ENCODE data around the gene PEX10. TPM values are rescaled to one million over a fixed set of nuclear protein-coding genes. Genes with fewer than 3 reads are reported as not detected.

The PEX10 gene
- total RNA-seq, 2 donors from 2014 or later, result 18.1 to 26.5 TPM

DNA sequence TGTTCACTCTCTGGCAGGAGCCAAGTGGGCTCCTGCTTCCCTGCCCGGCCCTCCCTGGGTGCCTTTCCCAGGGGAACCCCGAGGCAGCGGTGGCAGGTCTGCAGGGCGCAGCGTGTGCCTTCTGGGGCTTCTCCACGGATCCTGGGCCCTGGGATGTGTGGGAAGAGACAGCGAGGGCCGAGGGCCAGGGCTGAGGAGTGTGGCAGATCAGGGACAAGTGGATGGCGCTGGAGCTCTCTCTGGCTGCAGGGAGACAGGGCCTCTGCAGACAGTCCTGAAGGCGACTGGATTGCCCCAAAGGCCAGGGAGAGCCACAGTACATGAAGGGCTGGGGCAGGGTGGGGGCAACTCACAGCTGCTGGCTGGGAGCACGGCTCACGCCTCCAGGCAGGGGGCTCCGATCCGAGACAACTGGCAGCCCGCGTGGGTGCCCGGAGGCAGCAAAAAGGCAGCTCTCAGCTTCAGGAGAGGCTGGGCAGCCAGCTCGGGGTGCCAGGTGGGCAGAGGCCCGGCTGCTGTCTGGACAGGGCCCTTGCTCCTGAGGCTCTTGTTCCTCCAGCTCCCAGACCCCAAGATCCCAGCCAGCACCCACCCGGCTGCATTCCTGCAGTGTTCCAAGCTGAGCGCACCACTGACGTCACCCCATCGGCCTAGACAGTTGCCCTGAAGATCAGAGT is 37.0 kb downstream of the PEX10 start:
- H3K36me3 ChIP-seq (replicated peaks in 1 of 2; ENCODE audit: insufficient read depth in 1 of 2, low read depth in 2 of 2), result no peaks in the 10 kb centered on the region
- H3K27me3 ChIP-seq, result no peaks in the 10 kb centered on the region
- H3K27ac ChIP-seq, result no peak overlapping the region
- no peaks in the 10 kb centered on the region for H3K4me1 ChIP-seq
- H3K4me3 ChIP-seq, result no peak overlapping the region
- DNase-seq, result peak in 1 of 4 donors; percentile 13
- no peak for TF ChIP-seq POLR2A (IDR thresholded peaks at IDR 0.05)
- no peak for TF ChIP-seq CTCF (IDR thresholded peaks at IDR 0.05)
- no peak for ATAC-seq
- H3K9me3 ChIP-seq, result no peaks in the 10 kb centered on the region
- WGBS, 2 donors, result 79 to 84% methylated on average over 18 to 23 of the region's 23 CpGs
- intact Hi-C loops (cut with DNase I), result no loop called here

DNA sequence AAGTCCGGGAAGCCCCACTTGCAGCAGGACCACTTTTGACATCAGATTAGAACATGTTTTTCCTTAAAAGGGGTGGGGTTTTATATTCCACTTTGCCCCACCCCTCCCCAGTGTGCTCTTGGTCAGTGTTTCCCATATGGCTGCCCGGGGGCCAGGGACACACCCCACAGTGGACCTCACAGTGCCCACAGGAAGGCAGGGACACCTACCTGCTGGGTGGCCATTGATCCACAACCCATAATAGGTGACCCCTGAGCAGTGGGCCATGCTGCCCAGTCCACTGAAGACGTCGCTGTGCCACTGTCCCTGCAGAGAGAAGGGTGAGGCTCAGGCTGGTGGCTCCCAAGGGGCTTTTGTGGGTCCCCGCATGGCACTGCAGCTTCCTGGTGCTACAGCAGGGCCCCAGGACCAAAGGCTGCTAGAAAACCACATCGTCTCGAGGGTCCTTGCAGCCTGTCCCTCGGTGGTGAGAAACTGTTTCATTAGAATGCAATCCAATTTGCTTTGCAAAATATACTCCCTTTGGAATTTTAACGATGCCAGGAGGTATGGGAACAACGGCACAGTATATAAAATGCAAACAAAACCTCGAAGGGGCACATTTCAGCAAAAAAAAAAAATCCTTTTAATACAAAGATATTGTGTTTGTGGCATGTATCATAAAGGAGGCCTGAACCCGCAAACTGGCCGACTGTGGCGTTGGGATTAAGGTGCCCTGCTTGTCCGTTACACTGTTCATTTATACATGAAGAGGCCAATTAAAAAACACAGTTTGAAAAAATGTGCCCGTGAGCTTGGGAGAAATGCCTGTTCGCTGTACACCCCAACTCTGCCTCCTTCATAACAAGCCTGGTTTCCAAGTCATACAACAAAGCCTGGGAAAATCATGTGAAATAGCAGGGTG is 37.9 kb downstream of the PEX10 start:
- no peak overlapping the region for H3K27ac ChIP-seq
- WGBS, 2 donors, result 72 to 81% methylated on average over 16 to 17 of the region's 17 CpGs
- DNase-seq (no peak), ATAC-seq (no peak)
- TF ChIP-seq CTCF (IDR thresholded peaks at IDR 0.05) (no peak), POLR2A (IDR thresholded peaks at IDR 0.05) (no peak)
- no peak overlapping the region for H3K4me3 ChIP-seq
- intact Hi-C loops (cut with DNase I), result no loop called here
- no peaks in the 10 kb centered on the region for H3K27me3 ChIP-seq
- no peaks in the 10 kb centered on the region for H3K4me1 ChIP-seq
- no peaks in the 10 kb centered on the region for H3K9me3 ChIP-seq
- H3K36me3 ChIP-seq (replicated peaks in 1 of 2; ENCODE audit: insufficient read depth in 1 of 2, low read depth in 2 of 2), result no peaks in the 10 kb centered on the region

- DNase-seq, result peak in 1 of 4 donors; percentile 9
- WGBS, 2 donors, result 81 to 87% methylated on average over 5 to 20 of the region's 20 CpGs
- ATAC-seq, result no peak
- TF ChIP-seq POLR2A (IDR thresholded peaks at IDR 0.05) (no peak), CTCF (IDR thresholded peaks at IDR 0.05) (no peak)
- no peaks in the 10 kb centered on the region for H3K27me3 ChIP-seq
- no peak overlapping the region for H3K4me3 ChIP-seq
- H3K9me3 ChIP-seq, result no peaks in the 10 kb centered on the region
- no peaks in the 10 kb centered on the region for H3K36me3 ChIP-seq (replicated peaks in 1 of 2; ENCODE audit: insufficient read depth in 1 of 2, low read depth in 2 of 2)
- intact Hi-C loops (cut with DNase I), result no loop called here
- no peaks in the 10 kb centered on the region for H3K4me1 ChIP-seq
- no peak overlapping the region for H3K27ac ChIP-seq
Observed at GRCh38 chr1:2373551-2374251, 38.7 kb downstream of the PEX10 start.

DNA sequence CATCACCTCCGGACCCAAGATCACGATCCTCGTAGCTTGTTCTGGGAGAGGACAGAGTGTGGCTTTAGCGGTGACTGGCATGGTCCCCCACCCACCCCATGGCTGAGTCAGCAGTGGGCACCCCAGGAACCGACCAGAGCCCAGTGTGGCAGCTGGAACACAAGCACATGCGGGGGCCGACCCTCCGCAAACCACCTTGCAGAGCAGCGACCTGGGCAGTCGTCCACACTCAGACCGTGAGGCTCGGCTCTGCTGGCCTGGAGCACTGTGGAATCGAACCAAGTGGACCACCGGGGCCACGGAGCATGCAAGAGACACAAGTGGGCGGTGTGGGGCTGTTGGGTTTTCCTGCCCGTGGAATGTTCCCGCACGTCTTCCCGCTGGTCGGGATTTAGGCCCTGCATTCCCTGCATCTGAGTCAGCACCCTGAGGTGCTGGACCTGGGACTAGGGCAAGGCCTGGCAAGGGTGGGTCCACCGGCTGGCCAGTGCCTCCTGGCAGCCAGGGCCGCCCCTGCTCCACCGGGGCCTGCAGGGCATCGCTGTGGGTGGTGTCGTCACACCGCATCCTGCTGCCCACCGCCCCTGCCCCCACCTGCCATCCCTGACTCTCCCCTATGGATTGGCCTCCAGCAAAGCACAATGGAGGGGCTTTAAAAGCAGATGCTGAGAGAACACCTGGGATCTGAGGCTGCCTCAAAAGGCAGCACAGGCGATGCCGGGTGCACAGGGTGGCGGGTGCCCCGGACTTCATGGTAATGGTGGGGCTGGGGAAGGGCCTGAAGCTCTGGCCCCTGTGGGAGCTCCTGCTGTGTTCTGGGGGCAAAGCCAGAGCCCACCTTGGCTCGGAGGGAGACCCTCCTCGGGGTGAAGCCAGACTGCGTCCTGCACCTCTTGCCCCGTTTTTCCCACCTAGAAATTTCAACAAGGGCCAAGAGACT is 39.5 kb downstream of the PEX10 start:
- 92% methylated on average over 15 to 26 of the region's 36 CpGs for WGBS, 2 donors
- intact Hi-C loops (cut with DNase I), result no loop called here
- peak in 1 of 4 donors; percentile 10 for DNase-seq

More for the DNA sequence above, 39.5 kb downstream of the PEX10 start:
- Histone ChIP-seq H3K27ac (no peak overlapping the region), H3K36me3 (replicated peaks in 1 of 2; ENCODE audit: insufficient read depth in 1 of 2, low read depth in 2 of 2) (no peaks in the 10 kb centered on the region), H3K4me3 (no peak overlapping the region), H3K4me1 (no peaks in the 10 kb centered on the region), H3K27me3 (no peaks in the 10 kb centered on the region), H3K9me3 (no peaks in the 10 kb centered on the region)
- TF ChIP-seq CTCF (IDR thresholded peaks at IDR 0.05), result no peak
- TF ChIP-seq POLR2A (IDR thresholded peaks at IDR 0.05), result no peak
- no peak for ATAC-seq
